GM12878 (cell line): ENCODE results near the gene BCL11A. TPM values are rescaled to one million over a fixed set of nuclear protein-coding genes. Genes with fewer than 3 reads are reported as not detected.

ENCODE experiments used
- ATAC-seq: fragments of 200-7000 bp; cut with Tn5 transposase; 3 replicates; pipeline ENCODE4 v1.9.1; 2020; ENCODE audit warnings: mild to moderate bottlenecking, moderate library complexity
- BruUV-seq: library from RNA; stranded (reverse); fragments of 400-500 nt; replicated peaks from 2 replicates; lab custom pipeline; 2021; lab: Mats Ljungman, UMichigan
- CTCF ChIA-PET: fragments of 300-600 bp; sonication (Branson Sonifier 250); formaldehyde crosslinking; extraction: SDS; loops from one replicate; lab custom pipeline; 2021; ENCODE audit warnings: inconsistent platforms; lab: Yijun Ruan, JAX
- POLR2A ChIA-PET: fragments of 350-600 bp; formaldehyde crosslinking; extraction: SDS; loops from one replicate; lab custom pipeline; 2021; ENCODE audit warnings: inconsistent platforms; lab: Charles Lee
- RAD21 ChIA-PET: fragments of 300-600 bp; sonication (Branson Sonifier 250); formaldehyde crosslinking; loops from one replicate; lab custom pipeline; 2023; ENCODE audit warnings: antibody characterized with exemption; ENCODE audit not compliant: unreplicated experiment; lab: Charles Lee
- SMC1A ChIA-PET: fragments of 300-600 bp; sonication (Branson Sonifier 250); formaldehyde crosslinking; loops from one replicate; lab custom pipeline; 2023; ENCODE audit not compliant: unreplicated experiment, uncharacterized antibody; lab: Charles Lee
- DNase-seq: peaks from one replicate; pipeline ENCODE4 v3.0.0-alpha.2; 2011; ENCODE audit warnings: low read depth, low spot score
- FAIRE-seq: peaks from 3 replicates; lab custom pipeline; 2011; peaks lifted over from hg19 to GRCh38; lab: Jason Lieb, UNC
- H2AFZ ChIP-seq: 2 replicates; pipeline ENCODE4 v1.6.0; 2011; ENCODE audit warnings: low read depth, low read length, control low read depth; ENCODE audit not compliant: control insufficient read depth
- H3K27ac ChIP-seq: 2 replicates; pipeline ENCODE4 v1.5.1; 2011; ENCODE audit warnings: control low read depth; ENCODE audit not compliant: control insufficient read depth, insufficient read depth
- H3K27me3 ChIP-seq, 2 experiments: replicated peaks in 1 of 2; 2 replicates each; pipeline versions ENCODE4 v1.6.0 to v1.6.1; 2011; ENCODE audit warnings: low read length in 1 of 2; ENCODE audit not compliant: control insufficient read depth in 2 of 2, insufficient read depth in 2 of 2
- H3K36me3 ChIP-seq, 2 experiments: 2 replicates each; pipeline ENCODE4 v1.5.1; 2011; ENCODE audit warnings: low read length in 1 of 2; ENCODE audit not compliant: control insufficient read depth in 2 of 2, insufficient read depth in 2 of 2
- H3K4me1 ChIP-seq: 2 replicates; pipeline ENCODE4 v1.6.1; 2011; ENCODE audit warnings: mild to moderate bottlenecking, low read length, moderate library complexity, mixed read lengths; ENCODE audit not compliant: control insufficient read depth, insufficient read depth
- H3K4me2 ChIP-seq: 2 replicates; pipeline ENCODE4 v1.6.0; 2011; ENCODE audit warnings: control low read depth; ENCODE audit not compliant: control insufficient read depth, insufficient read depth
- H3K4me3 ChIP-seq: fragments of 200-600 bp; sonication (generic); 2 replicates; pipeline ENCODE4 v1.5.1; 2016
- H3K79me2 ChIP-seq: 2 replicates; pipeline ENCODE4 v1.6.0; 2011; ENCODE audit warnings: low read length; ENCODE audit not compliant: control insufficient read depth, insufficient read depth
- H3K9ac ChIP-seq: 2 replicates; pipeline ENCODE4 v1.8.0; 2011; ENCODE audit warnings: low read length, control low read depth, mixed read lengths; ENCODE audit not compliant: control insufficient read depth, insufficient read depth
- H3K9me3 ChIP-seq: replicated peaks from 3 replicates; pipeline ENCODE4 v1.5.1; 2011; ENCODE audit warnings: mild to moderate bottlenecking, low read length; ENCODE audit not compliant: control insufficient read depth, insufficient read depth
- H4K20me1 ChIP-seq: 2 replicates; pipeline ENCODE4 v1.6.0; 2011; ENCODE audit not compliant: control insufficient read depth, insufficient read depth
- BACH1 ChIP-seq: fragments of 450-650 bp; IDR thresholded peaks from 2 replicates; pipeline ENCODE4 v1.6.1; 2017; ENCODE audit warnings: mild to moderate bottlenecking, borderline replicate concordance
- MEF2B ChIP-seq: fragments of 450-650 bp; IDR thresholded peaks from 2 replicates; pipeline ENCODE4 v1.6.1; 2018; ENCODE audit warnings: mild to moderate bottlenecking, moderate library complexity; ENCODE audit not compliant: partially characterized antibody, poor library complexity, severe bottlenecking
- NBN ChIP-seq: fragments of 450-650 bp; IDR thresholded peaks from 2 replicates; pipeline ENCODE4 v1.6.1; 2016
- PAX5 ChIP-seq: IDR thresholded peaks from 2 replicates; pipeline ENCODE4 v1.6.1; 2011; ENCODE audit warnings: low read depth, low read length, borderline replicate concordance
- RCOR1 ChIP-seq: conservative IDR thresholded peaks from 2 replicates; pipeline ENCODE4 v1.6.1; 2012; ENCODE audit warnings: low read depth, low read length, improper control_type of control experiment
- SMC3 ChIP-seq: IDR thresholded peaks from 2 replicates; pipeline ENCODE4 v1.6.1; 2011; ENCODE audit warnings: low read length, improper control_type of control experiment, borderline replicate concordance
- TARDBP ChIP-seq: IDR thresholded peaks from 2 replicates; pipeline ENCODE4 v1.6.1; 2016; ENCODE audit warnings: borderline replicate concordance
- ZBED1 ChIP-seq: IDR thresholded peaks from 2 replicates; pipeline ENCODE4 v1.6.1; 2016; ENCODE audit warnings: borderline replicate concordance
- ZNF24 ChIP-seq: fragments of 450-650 bp; IDR thresholded peaks from 2 replicates; pipeline ENCODE4 v1.6.1; 2017; ENCODE audit warnings: antibody characterized with exemption, mild to moderate bottlenecking
- in situ Hi-C: fragments of 300-500 bp; cut with MboI; formaldehyde crosslinking; loops from 9 replicates; pipeline ENCODE4 v1.14.3; 2018; ENCODE audit warnings: mixed read lengths
- intact Hi-C: fragments of 100-400 bp; cut with micrococcal nuclease; formaldehyde crosslinking; loops from one replicate; pipeline ENCODE4 v1.14.2; 2022; ENCODE audit not compliant: unreplicated experiment
- polyA plus RNA-seq, 11 experiments: library from polyadenylated mRNA; depleted of rRNA in 4 of 11; unstranded in 6 of 11; stranded (reverse) in 5 of 11; fragments of >200 nt; fragmentation: Nextera tagmentation in 4 of 11; fragmentation: Illumina TruSeq in 1 of 11; extraction: Ambion mirVana in 4 of 11; extraction: Trizol in 1 of 11; gene quantifications; 1 replicate in 1 of 11; 2 replicates in 10 of 11; pipeline versions ENCODE4 v1.2.1 to v1.2.3, GENCODE V29; 2011 to 2016; ENCODE audit warnings: inconsistent platforms in 2 of 11, missing spikeins in 2 of 11, low read depth in 1 of 11
- total RNA-seq, 4 experiments: library from RNA; depleted of rRNA in 3 of 4; stranded (reverse); fragments of >200 nt in 3 of 4; fragmentation: Illumina TruSeq in 1 of 4; extraction: Trizol in 1 of 4; gene quantifications; 2 replicates each; pipeline versions ENCODE4 v1.2.1 to v1.2.3, GENCODE V29; 2013 to 2021
- TF ChIP-seq, protein P1 (sequence below), 3 experiments: IDR thresholded peaks in 2 of 3; conservative IDR thresholded peaks in 1 of 3; 2 replicates each; pipeline ENCODE4 v1.5.1; 2011; ENCODE audit warnings: low read depth in 3 of 3, low read length in 3 of 3, mild to moderate bottlenecking in 3 of 3, control low read depth in 2 of 3, moderate library complexity in 2 of 3, inconsistent platforms in 1 of 3, mixed read lengths in 1 of 3; ENCODE audit not compliant: control insufficient read depth in 2 of 3, insufficient read depth in 1 of 3; ENCODE audit errors: extremely low read depth in 1 of 3

Gene BCL11A
- total and polyA plus RNA-seq, 10 of the 15 experiments (the other 5 are each of a cell fraction or from before 2014, with no cell fraction given): 7.5 to 26.6 (median 11.1) TPM; not detected in 1

DNA sequence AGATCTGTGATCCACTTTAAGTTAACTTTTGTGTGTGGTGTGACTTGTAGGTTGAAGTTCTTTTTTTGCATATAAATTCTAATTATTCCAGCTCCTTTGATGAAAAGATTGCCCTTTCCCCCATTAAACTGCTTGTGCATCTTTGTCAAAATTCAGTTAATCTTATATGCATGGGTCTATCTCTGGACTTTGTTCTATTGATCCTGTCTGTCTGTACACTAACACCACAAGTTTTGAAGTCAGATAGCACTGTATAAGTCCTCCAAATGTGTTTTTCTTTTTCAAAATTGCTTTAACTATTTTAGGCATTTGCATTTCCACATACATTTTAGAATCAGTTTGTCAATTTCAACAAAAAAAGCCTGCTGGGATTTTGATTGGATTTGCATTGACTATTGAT is 137.6 kb downstream of the BCL11A start:
- ChIA-PET CTCF (no interaction called here), RAD21 (interaction anchor here (0.6 to 1.0 kb wide), 2 partner anchors 115 to 134 kb away, joined by 3 read pairs; no protein-coding TSS in a partner anchor)
- in situ Hi-C loops (no loop called here), intact Hi-C loops (no loop called here)
- no TSS peak for BruUV-seq
- Histone ChIP-seq H3K9ac (no peak overlapping the region), H3K9me3 (no peaks in the 10 kb centered on the region), H3K36me3 (no peaks in the 10 kb centered on the region)
- TF ChIP-seq ZBED1 (no peak), MEF2B (no peak), TARDBP (no peak), SMC3 (no peak), BACH1 (no peak), NBN (no peak), ZNF24 (no peak), RCOR1 (no peak), PAX5 (no peak)
- TF ChIP-seq, protein P1, sequence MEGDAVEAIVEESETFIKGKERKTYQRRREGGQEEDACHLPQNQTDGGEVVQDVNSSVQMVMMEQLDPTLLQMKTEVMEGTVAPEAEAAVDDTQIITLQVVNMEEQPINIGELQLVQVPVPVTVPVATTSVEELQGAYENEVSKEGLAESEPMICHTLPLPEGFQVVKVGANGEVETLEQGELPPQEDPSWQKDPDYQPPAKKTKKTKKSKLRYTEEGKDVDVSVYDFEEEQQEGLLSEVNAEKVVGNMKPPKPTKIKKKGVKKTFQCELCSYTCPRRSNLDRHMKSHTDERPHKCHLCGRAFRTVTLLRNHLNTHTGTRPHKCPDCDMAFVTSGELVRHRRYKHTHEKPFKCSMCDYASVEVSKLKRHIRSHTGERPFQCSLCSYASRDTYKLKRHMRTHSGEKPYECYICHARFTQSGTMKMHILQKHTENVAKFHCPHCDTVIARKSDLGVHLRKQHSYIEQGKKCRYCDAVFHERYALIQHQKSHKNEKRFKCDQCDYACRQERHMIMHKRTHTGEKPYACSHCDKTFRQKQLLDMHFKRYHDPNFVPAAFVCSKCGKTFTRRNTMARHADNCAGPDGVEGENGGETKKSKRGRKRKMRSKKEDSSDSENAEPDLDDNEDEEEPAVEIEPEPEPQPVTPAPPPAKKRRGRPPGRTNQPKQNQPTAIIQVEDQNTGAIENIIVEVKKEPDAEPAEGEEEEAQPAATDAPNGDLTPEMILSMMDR (IDR thresholded peaks at IDR 0.05 in 2 of 3, conservative IDR thresholded peaks at IDR 0.05 in 1 of 3; ENCODE audit: control insufficient read depth in 2 of 3, extremely low read depth in 1 of 3, insufficient read depth in 1 of 3, low read depth in 3 of 3, low read length in 3 of 3): no peak
- TF ChIP-seq, all 136 proteins: peak for 0
- no peak for FAIRE-seq
- H2AFZ ChIP-seq: no peak overlapping the region
- no peak for DNase-seq
- H3K4me3 ChIP-seq: no peak overlapping the region
- peaks cover 41% of the 10 kb centered on the region for H3K4me1 ChIP-seq
- ATAC-seq: no peak
- no peaks in the 10 kb centered on the region for H3K27me3 ChIP-seq
- ChIA-PET POLR2A (no interaction called here), SMC1A (interaction anchor here (0.6 to 1.5 kb wide), 2 partner anchors 9 to 111 kb away, joined by 4 read pairs; no protein-coding TSS in a partner anchor)
- no peak overlapping the region for H3K4me2 ChIP-seq
- H3K27ac ChIP-seq: no peak overlapping the region
- H4K20me1 ChIP-seq: no peaks in the 10 kb centered on the region
- H3K79me2 ChIP-seq: no peaks in the 10 kb centered on the region
